HG02943 (cell line): ENCODE measurements around the gene ACTL8.
"Not testable (repeated sequence)": the region's sequence is repeated elsewhere in the genome, so short reads cannot be mapped to it uniquely, and the experiment has no call there.

Experiments used
- ATAC-seq: cut with Tn5 transposase; IDR thresholded peaks from one replicate; pipeline ENCODE4 v1.9.1; 2021; ENCODE audit warnings: mild to moderate bottlenecking, low read depth, moderate library complexity; ENCODE audit not compliant: unreplicated experiment

ACTL8 gene

GRCh38 chr1:17734609-17735008 is 20.5 kb upstream of the ACTL8 start:
- ATAC-seq: no peak

- no peak for ATAC-seq
These were observed 19.8 kb upstream of the ACTL8 start for GRCh38 chr1:17735348-17735747.

- ATAC-seq: no peak
These were observed 19.3 kb upstream of the ACTL8 start for GRCh38 chr1:17735793-17736192.

DNA sequence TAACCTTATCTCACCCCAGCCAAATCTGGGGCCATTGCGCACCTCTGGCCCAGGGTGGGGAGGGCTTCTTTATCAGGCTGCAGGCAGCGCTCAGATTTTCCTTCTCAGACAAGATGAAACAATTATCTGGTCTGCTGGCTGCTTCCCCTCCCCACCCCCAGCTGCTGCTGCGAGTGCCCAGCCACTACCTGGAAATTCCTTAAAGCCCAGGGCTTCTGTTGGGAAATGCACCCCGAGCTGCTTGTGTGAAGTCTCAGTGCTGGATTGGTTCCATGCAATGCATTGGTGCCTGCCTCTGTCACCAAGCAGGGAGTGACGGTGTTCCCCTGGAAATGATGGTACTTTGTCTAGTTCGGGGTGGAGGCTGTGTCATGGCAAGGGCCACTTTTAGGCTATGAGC is 18.5 kb upstream of the ACTL8 start:
- ATAC-seq: no peak

DNA sequence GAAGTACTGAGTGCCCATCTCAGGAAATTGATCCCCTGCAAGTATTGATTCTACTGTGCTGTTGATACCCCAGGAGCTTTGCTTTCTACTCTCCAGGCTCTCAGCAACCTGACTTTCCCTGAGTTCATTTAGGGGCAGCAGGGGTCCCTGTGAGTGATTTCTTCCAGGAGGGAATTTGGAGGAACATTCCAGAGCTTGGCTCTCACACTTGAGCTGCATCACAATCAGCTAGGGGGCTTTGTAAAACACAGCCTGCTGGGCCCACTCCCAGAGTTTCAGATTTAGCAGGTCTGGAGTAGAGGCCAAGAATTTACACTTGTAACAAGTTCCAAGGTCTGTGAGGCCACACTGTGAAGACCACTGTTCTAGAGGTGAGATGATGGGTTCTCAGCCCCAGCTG is 16.1 kb upstream of the ACTL8 start:
- no peak for ATAC-seq

DNA sequence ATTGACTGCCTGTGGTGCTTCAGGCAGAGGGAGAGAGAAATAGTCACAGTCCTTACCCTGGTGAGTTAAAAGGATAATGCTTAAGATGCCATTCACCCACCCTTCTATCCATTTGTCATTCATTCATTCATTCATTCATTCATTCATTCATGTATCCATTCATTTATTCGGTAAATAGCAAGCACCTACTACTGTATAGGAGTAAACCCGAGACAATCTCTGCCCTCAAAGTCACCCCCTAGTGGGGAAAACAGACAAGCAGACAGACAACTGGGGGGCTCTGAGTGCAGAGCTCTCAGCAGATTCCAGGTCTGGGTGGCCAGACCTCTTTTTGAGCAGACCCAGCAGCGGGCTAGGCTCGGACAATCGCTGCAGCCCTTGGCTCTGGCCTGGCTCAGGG is 14.1 kb upstream of the ACTL8 start:
- no peak for ATAC-seq

DNA sequence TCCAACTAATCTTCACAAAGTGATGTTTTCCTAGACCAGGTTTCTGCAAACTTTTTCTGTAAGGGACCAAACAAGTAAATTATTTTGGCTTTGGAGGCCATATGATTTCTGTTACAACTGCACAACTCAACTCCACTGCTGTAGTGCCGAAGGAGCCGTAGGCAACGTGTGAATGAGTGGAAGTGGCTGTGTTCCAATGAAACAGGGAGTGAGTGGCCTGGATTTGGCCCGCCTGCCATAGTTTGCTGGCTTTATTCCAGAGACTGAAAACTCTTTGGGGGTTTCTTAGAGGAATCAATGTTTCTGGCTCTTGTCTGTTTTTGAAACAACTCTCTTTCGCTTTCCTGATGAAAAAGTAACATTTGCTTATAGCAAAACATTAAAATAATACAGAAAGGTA is 12.6 kb upstream of the ACTL8 start:
- ATAC-seq: no peak

DNA sequence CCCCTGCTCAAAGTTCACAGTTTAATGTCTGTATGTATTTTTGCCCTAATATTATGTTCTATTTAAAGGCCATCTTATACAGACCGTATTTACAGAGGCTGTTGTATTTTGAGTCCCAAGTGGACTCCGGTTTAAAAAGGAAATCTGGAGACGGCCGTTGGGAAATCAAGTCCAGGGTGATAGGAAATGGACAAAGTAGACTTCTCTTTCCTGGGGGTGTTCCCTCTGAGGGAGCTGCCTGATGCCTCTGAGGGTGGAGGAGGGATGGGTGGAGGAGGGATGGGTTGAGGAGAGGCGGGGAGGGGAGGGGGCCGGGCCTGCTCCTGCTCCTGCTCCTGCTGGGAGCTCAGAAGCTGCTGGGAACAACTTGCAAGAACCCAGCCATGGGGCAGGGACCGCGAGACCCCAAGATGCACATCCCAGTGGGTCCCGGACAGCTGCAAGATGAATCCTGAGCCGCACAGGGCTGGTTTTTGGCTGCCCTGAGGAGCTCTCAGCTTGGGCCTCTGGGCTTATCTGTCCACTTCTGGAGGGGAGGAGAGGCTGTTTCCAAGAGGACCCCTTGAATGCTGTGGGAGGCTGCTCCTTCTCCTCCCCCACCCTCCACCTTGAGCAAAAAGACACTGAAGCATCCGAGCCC is 12.0 kb upstream of the ACTL8 start:
- no peak for ATAC-seq

- no peak for ATAC-seq
These were observed 11.2 kb upstream of the ACTL8 start for GRCh38 chr1:17743925-17744324.

DNA sequence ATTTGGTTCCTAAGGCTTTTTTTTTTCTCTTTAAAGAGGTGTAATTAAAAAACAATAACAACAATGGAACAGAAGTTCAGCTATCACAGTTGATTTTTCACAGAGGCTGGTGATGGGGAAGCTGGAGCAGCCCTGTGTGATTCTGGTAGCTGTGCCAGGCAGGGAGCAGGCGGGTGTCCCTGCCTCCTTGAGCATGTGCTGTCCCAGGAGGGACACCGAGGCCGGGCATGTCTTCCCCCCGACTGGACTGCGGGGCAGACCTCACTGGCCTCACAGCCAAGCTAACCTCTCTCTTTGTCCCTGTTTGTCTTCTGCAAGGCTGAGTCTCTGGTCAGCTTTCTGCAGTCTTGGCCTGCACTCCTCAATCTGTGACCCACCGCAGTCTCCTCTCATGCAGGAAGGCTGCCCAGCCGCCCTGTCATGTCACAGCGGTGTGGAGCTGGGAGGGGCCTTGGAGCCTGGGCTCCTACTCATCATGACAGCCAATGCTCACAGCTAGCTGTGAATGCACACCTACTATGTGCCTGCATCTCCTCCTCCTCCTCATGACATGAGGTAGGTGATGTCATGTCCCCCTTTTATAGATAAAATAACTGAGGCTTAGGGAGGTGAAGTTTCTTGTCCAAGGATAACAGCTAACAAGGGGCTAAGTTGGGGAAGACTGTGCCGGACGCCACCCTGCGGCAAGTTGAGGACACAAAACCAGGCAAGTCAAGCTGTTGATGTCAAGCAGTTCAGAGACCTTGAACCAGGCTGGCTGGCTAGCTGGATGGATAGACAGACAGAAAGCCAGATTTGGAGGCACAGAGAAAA is 10.3 kb upstream of the ACTL8 start:
- no peak for ATAC-seq

DNA sequence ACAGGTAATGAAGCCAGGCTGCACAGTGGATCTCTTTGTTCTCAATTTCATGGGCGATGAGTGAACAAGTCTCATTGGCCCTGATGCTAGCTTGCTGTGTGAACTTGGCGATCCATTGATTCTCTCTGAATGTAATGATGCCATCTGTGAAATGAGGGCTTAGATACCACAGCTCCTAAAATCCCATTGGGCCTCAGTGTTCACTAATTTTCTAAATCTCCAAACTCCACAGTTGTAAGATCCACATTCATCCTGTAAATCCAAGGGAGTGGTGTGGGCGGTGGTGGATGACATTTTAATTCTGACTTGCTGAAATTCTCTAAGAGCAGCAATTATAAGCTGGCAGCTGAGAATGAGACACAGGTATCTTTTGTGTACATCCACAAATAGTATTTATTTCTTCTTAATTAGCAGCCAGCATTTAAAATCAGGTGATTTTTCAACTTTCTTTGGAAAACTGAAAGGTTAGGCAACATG is 9.6 kb upstream of the ACTL8 start:
- ATAC-seq: no peak

DNA sequence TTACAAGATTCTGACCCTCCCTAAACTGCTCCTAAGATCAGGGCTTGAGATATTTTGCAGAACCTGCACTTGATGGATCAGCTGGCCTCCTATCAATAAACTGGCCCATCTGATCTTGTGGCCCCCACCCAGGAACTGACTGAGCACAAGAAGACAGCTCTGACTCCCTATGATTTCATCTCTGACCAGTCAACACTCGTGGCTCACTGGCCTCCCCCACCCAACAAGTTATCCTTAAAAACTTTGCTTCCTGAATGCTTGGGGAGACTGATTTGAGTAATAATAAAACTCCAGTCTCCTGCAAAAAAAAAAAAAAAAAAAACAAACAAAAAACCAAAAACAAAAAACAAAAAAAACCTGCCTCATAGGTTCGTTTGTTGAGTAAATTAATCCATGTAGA is 8.9 kb upstream of the ACTL8 start:
- not testable (repeated sequence) for ATAC-seq

DNA sequence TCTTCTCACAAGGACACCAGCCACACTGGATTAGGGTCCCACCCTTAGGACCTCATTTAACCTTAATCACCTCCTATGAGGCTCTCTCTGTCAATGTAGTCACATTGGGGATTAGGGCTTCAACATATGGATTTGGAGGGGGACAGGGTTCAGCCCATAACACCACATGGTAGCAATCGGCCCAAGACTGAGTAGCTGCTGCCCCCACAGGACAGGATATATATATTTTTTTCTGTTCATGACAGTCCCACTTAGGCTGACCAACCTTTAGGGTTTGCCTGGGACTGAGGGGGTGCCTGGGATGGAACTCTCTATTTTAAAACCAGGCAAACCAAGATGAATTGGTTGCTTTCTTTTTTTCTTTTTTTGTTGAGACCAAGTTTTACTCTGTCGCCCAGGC is 8.2 kb upstream of the ACTL8 start:
- ATAC-seq: no peak

DNA sequence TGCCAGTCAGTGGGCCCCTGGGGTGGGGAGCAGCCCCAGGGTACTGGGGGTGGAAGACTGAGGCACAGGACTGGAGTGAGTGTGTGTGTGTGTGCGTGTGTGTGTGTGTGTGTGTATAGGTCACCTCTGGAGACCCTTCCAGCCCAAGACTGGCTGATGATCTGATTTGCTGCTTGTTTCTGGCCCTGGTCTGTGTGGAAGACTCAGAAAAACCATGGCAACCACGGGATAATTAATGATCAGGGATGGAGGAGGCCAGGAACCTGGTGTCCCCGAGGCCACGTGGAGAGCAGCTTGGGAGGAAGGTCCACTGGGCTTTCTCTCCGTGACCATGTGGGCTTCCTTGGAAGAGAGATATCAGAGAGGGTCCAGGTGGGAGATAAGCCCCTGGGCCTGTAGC is 4.8 kb upstream of the ACTL8 start:
- no peak for ATAC-seq

DNA sequence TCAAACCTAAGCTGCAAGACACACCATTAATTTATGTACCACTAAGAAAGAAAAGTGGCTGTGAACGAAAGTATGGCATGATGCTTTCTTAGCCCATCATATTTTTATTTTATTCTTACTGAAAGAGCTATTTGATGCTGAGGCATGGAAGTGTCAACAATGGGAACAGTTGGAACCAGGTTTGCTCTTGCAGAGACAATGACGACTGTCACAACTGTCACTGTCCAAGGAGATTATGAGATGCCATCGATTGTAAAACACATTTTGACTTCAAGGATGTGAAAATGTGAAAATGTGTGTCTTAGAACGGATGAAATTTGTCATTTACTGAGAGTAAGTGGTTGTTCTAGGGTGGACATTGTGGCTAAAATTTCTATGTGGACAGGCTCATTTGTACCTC is 2.8 kb upstream of the ACTL8 start:
- no peak for ATAC-seq

DNA sequence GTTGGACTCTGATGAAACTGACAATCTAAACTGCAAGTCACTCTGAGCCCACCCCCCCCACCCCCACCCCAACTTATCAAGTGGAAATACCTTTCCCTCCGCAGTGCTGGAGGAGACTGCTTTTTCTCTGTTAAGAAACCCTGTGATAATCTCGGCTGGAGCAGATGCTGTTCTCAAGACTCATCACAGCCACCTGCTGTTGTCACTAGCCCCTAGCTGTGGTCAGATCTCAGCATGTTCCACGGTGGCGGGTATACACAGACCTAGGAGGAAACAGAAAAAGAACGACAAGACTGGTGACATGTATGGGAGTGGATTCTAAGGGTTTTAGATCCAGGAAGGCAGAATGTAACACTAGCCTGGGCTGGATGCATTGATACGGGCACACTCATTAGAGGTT is 2.3 kb downstream of the ACTL8 start:
- no peak for ATAC-seq

DNA sequence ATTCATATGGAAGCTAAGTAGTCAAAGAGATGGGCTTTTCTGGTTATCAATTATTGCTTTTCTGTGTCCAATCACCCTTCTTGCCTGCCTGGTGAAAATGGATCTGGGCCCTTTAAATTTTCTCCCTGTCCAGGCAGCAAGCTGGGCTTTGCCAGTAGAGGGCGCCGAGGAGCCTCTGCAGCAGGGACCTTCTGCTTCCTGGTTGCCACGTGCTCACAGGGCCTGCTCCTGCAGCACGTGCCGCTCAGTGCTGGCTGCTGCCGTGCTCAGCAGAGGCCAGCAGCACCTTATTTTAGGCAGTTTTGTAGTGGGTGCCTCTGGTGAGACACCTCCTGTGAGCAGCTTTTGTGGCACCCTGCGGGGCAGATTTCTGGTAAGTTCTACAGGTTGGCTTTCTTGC is 4.0 kb downstream of the ACTL8 start:
- no peak for ATAC-seq

DNA sequence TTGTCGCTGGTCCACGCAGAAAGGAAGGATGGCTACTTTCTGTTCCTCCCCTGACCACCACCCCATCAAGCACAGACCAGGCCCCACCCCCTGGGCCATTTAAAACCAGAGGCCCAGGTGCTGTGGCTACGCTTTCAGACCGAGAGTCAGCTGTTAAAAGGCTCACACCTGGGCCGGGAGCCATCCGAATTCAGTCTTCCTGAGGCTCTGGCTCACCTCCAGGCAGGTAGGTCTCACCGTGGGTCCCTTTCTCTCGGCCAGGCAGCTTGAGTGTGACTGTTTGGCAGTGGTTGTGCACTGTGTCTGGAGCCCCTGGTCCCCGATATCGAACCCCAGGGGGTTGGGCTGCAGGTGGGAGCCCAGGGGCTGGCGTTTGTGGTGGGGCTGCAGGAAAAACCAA is 7.2 kb downstream of the ACTL8 start:
- no peak for ATAC-seq

DNA sequence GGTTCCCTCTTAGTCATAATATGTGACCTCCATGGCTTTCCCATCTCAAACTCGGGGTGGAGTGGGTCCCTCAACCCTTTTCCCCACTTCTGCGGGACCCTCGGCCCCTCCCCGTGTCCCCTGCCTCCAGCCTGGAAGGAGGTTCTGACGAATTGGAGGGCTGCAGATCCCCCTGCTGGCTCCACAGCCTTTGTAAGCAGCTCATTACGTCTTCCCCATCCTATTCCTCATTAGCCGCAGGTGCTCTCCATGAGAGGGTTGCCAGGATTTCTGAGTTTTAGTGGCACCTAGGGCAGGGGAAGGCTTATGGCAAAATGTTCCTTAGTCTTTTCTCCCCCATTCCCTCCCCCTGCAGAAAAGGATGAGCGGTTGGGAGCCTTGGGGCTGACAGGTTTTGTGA is 8.3 kb downstream of the ACTL8 start:
- no peak for ATAC-seq

DNA sequence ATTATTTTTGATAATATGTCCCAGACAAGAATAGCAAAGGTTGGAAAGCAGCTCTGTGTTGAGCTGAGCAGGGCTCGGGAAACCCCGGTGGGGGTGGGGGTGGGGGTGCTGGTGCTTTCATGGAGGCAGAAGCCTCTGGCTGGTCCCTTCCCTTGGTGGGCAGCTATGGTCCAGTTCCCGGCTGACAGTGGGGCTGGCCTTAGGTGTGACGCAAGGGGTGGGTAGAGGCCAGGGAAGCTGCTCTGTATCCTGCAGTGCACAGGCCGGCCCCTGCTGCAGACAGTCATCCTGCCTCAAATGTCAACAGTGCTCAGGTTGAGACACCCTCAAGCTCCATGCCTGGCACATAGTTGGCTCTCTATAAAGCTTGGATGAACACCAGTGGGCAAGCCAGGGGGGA is 8.9 kb downstream of the ACTL8 start:
- ATAC-seq: no peak

DNA sequence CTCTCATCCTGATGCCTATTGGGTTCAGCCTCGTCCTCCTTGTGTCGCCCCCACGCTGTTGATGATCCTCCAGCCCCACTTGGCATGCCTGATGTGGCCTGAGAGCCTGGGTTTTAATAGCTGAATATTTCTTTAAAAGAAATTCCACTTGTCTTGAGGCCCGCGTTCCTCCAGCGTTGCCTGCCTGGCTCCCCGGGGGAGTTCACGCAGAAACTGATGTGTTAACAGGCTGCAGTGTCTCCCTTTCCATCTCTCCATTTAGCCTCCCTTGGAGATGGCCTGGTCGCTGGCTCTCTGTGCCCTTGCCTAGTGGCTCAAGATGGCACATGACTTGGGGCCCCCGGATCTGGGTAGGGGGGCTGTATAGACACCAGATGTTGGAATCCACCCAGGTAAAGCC is 9.5 kb downstream of the ACTL8 start:
- ATAC-seq: no peak
